PC-9 (cell line): ENCODE data around the gene PSME4. TPM values are rescaled to one million over a fixed set of nuclear protein-coding genes. Genes with fewer than 3 reads are reported as not detected.
"Not testable (repeated sequence)": the region's sequence is repeated elsewhere in the genome, so short reads cannot be mapped to it uniquely, and the experiment has no call there.

Experiments
- BruUV-seq: library from RNA; stranded (reverse); fragments of 400-500 nt; replicated peaks from 2 replicates; lab custom pipeline; 2021; lab: Mats Ljungman, UMichigan
- CTCF ChIA-PET: fragments of 300-600 bp; sonication (Branson Sonifier 250); formaldehyde crosslinking; loops from one replicate; lab custom pipeline; 2022; ENCODE audit warnings: antibody characterized with exemption; lab: Charles Lee
- POLR2A ChIA-PET: fragments of 300-600 bp; sonication (Branson Sonifier 250); formaldehyde crosslinking; loops from one replicate; lab custom pipeline; 2022; ENCODE audit warnings: antibody characterized with exemption; ENCODE audit not compliant: unreplicated experiment; lab: Charles Lee
- DNase-seq, 2 experiments: peaks; one replicate each; pipeline versions ENCODE4 v3.0.0 to v3.0.0-alpha.2; 2015 to 2022; ENCODE audit warnings: mixed read lengths in 1 of 2
- H2AFZ ChIP-seq: fragments of 200-600 bp; sonication (generic); 2 replicates; pipeline ENCODE4 v1.8.1; 2017; ENCODE audit warnings: antibody characterized with exemption
- H3F3A ChIP-seq: fragments of 200-600 bp; sonication (generic); 2 replicates; pipeline ENCODE4 v1.8.1; 2017; ENCODE audit warnings: antibody characterized with exemption, mild to moderate bottlenecking, low read depth; ENCODE audit not compliant: insufficient read depth
- H3K27ac ChIP-seq: fragments of 200-600 bp; sonication (generic); 2 replicates; pipeline ENCODE4 v1.6.1; 2016; ENCODE audit warnings: mixed run types
- H3K27me3 ChIP-seq: fragments of 200-600 bp; sonication (generic); 2 replicates; pipeline ENCODE4 v1.6.1; 2016; ENCODE audit warnings: low read depth, mixed run types; ENCODE audit not compliant: insufficient read depth
- H3K36me3 ChIP-seq: fragments of 200-600 bp; sonication (generic); 2 replicates; pipeline ENCODE4 v1.6.1; 2016; ENCODE audit warnings: low read depth, mixed run types
- H3K4me1 ChIP-seq: fragments of 200-600 bp; sonication (generic); replicated peaks from 2 replicates; pipeline ENCODE4 v1.6.1; 2016; ENCODE audit warnings: mixed run types; ENCODE audit not compliant: insufficient read depth
- H3K4me2 ChIP-seq: fragments of 200-600 bp; sonication (generic); 2 replicates; pipeline ENCODE4 v1.6.1; 2017; ENCODE audit warnings: mixed run types
- H3K4me3 ChIP-seq: fragments of 200-600 bp; sonication (generic); 2 replicates; pipeline ENCODE4 v1.6.1; 2016; ENCODE audit warnings: mixed run types
- H3K79me2 ChIP-seq: fragments of 200-600 bp; sonication (generic); 2 replicates; pipeline ENCODE4 v1.6.1; 2017; ENCODE audit warnings: low read depth, mixed run types
- H3K9me2 ChIP-seq: fragments of 200-600 bp; sonication (generic); 2 replicates; pipeline ENCODE4 v1.8.1; 2017; ENCODE audit warnings: mild to moderate bottlenecking; ENCODE audit not compliant: insufficient read depth
- H3K9me3 ChIP-seq: fragments of 200-600 bp; sonication (generic); 2 replicates; pipeline ENCODE4 v1.8.1; 2016; ENCODE audit warnings: low read depth; ENCODE audit not compliant: insufficient read depth
- H4K20me1 ChIP-seq: fragments of 200-600 bp; sonication (generic); 2 replicates; pipeline ENCODE4 v1.8.1; 2017; ENCODE audit not compliant: insufficient read depth
- CTCF ChIP-seq: fragments of 200-600 bp; sonication (generic); conservative IDR thresholded peaks from 2 replicates; pipeline ENCODE4 v1.6.1; 2017; ENCODE audit warnings: mixed run types, antibody characterized with exemption, mild to moderate bottlenecking, moderate library complexity
- EZH2 ChIP-seq: fragments of 200-600 bp; sonication (generic); IDR thresholded peaks from 2 replicates; pipeline ENCODE4 v1.8.0; 2017; ENCODE audit warnings: antibody characterized with exemption, low read depth
- intact Hi-C: fragments of 100-400 bp; cut with micrococcal nuclease; formaldehyde crosslinking; loops from one replicate; pipeline ENCODE4 v1.10.0; 2022; ENCODE audit not compliant: unreplicated experiment
- total RNA-seq: library from RNA; stranded (reverse); gene quantifications from 2 replicates; pipeline ENCODE4 v1.2.3, GENCODE V29; 2021

The PSME4 gene
- total RNA-seq, 1 experiment from 2014 or later, result 99.5 TPM

GRCh38 chr2:53848062-53848461 is 122.7 kb downstream of the PSME4 start:
- CTCF ChIA-PET, result no interaction called here
- Histone ChIP-seq H3F3A (peaks cover 5% of the 10 kb centered on the region; the same call in 1 of the 2 replicates), H3K4me2 (no peak overlapping the region), H3K79me2 (no peaks in the 10 kb centered on the region), H3K9me2 (no peaks in the 10 kb centered on the region), H2AFZ (no peak overlapping the region), H3K27ac (no peak overlapping the region), H3K4me1 (no peaks in the 10 kb centered on the region), H3K4me3 (no peak overlapping the region), H3K9me3 (no peaks in the 10 kb centered on the region), H3K36me3 (0 out of 2 replicates have a peak, but pooled peaks cover 6% of the 10 kb centered on the region), H3K27me3 (no peaks in the 10 kb centered on the region), H4K20me1 (no peaks in the 10 kb centered on the region)
- TF ChIP-seq EZH2 (no peak), CTCF (no peak)
- BruUV-seq, result no TSS peak
- intact Hi-C loops, result no loop called here
- DNase-seq, result no peak
- POLR2A ChIA-PET, result no interaction called here

- no peaks in the 10 kb centered on the region for H4K20me1 ChIP-seq
- no peak for DNase-seq
- H3K27me3 ChIP-seq, result no peaks in the 10 kb centered on the region
- TF ChIP-seq CTCF (no peak), EZH2 (no peak)
- H2AFZ ChIP-seq, result no peak overlapping the region
- H3K9me3 ChIP-seq, result no peaks in the 10 kb centered on the region
- H3K36me3 ChIP-seq, result no peaks in the 10 kb centered on the region
- CTCF ChIA-PET, result no interaction called here
- H3F3A ChIP-seq, result peaks cover 8% of the 10 kb centered on the region; the same call in 1 of the 2 replicates
- BruUV-seq, result no TSS peak
- H3K4me3 ChIP-seq, result no peak overlapping the region
- H3K9me2 ChIP-seq, result no peaks in the 10 kb centered on the region
- H3K4me1 ChIP-seq, result no peaks in the 10 kb centered on the region
- intact Hi-C loops, result no loop called here
- H3K4me2 ChIP-seq, result no peak overlapping the region
- H3K27ac ChIP-seq, result no peak overlapping the region
- POLR2A ChIA-PET, result no interaction called here
- no peaks in the 10 kb centered on the region for H3K79me2 ChIP-seq
Observed at GRCh38 chr2:53843595-53843994, 127.2 kb downstream of the PSME4 start.

- H3K4me2 ChIP-seq, result no peak overlapping the region
- peaks cover 8% of the 10 kb centered on the region; the same call in 1 of the 2 replicates for H3F3A ChIP-seq
- no peaks in the 10 kb centered on the region for H4K20me1 ChIP-seq
- ChIA-PET CTCF (interaction anchor here (0.7 kb wide), 1 partner anchor 54 kb away, joined by 3 read pairs; no protein-coding TSS in a partner anchor), POLR2A (no interaction called here)
- no peak for TF ChIP-seq CTCF
- TF ChIP-seq EZH2, result no peak
- H3K9me2 ChIP-seq, result no peaks in the 10 kb centered on the region
- no peaks in the 10 kb centered on the region for H3K27me3 ChIP-seq
- intact Hi-C loops, result no loop called here
- H3K36me3 ChIP-seq, result no peaks in the 10 kb centered on the region
- H2AFZ ChIP-seq, result no peak overlapping the region
- no peak overlapping the region for H3K4me3 ChIP-seq
- H3K9me3 ChIP-seq, result no peaks in the 10 kb centered on the region
- H3K79me2 ChIP-seq, result no peaks in the 10 kb centered on the region
- BruUV-seq, result no TSS peak
- DNase-seq, result no peak
- no peaks in the 10 kb centered on the region for H3K4me1 ChIP-seq
- no peak overlapping the region for H3K27ac ChIP-seq
Observed at GRCh38 chr2:53842891-53843290, 127.9 kb downstream of the PSME4 start.

GRCh38 chr2:53841651-53842050 is 129.1 kb downstream of the PSME4 start:
- H2AFZ ChIP-seq, intact Hi-C loops, POLR2A ChIA-PET, H4K20me1 ChIP-seq, H3K4me1 ChIP-seq, H3F3A ChIP-seq, DNase-seq, H3K9me2 ChIP-seq, H3K79me2 ChIP-seq, H3K27me3 ChIP-seq, H3K27ac ChIP-seq, H3K4me2 ChIP-seq, H3K9me3 ChIP-seq, H3K36me3 ChIP-seq, BruUV-seq, H3K4me3 ChIP-seq: not testable (repeated sequence)
- CTCF ChIA-PET, result interaction anchor here (0.6 kb wide), 1 partner anchor 24 kb away, joined by 3 read pairs; no protein-coding TSS in a partner anchor
